HL-60 (cell line): ENCODE data around the gene OR2C3.
A peak's percentile ranks its signal among the peaks of the same experiment; 100 is the strongest.

Experiments used
- CTCF ChIP-seq: IDR thresholded peaks from one replicate; pipeline ENCODE4 v1.5.1; 2011; ENCODE audit warnings: low read length, control low read depth, inconsistent platforms; ENCODE audit not compliant: insufficient read depth
- GABPA ChIP-seq: IDR thresholded peaks from 2 replicates; pipeline ENCODE4 v1.6.1; 2012; ENCODE audit warnings: low read depth
- POLR2AphosphoS5 ChIP-seq: IDR thresholded peaks from 2 replicates; pipeline ENCODE4 v1.6.1; 2012; ENCODE audit warnings: low read depth
- REST ChIP-seq: IDR thresholded peaks from 2 replicates; pipeline ENCODE4 v1.6.1; 2012; ENCODE audit warnings: low read depth; ENCODE audit not compliant: insufficient replicate concordance
- SPI1 ChIP-seq: IDR thresholded peaks from 2 replicates; pipeline ENCODE4 v1.6.1; 2012; ENCODE audit warnings: low read depth, mild to moderate bottlenecking, borderline replicate concordance

- peak; percentile 27 for TF ChIP-seq CTCF
- no peak for TF ChIP-seq POLR2AphosphoS5
- TF ChIP-seq GABPA: no peak
- no peak for TF ChIP-seq REST
- no peak for TF ChIP-seq SPI1
These were observed 49.2 kb downstream of the OR2C3 start for GRCh38 chr1:247487057-247487456.
